Measurements from ENCODE around the gene PHTF1.

DNA sequence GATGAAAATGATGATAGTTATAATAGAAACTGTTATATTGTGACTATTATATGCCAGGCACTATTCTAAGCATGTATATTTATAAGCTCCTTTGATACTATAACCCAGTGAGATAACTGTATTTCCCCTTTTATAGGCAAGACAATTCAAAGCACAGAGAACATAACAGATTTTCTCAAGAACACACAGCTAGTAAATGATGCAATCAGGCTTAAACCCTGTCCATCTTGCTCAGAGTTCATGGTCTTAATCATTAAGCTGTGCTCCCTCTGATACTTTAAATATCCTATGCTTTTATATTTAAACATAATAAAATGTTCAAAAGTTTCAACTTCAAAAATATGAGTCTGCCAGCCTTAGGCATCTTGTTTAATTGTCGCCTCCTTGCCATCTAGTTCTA lies 88.6 kb downstream of the PHTF1 start:
- TF ChIP-seq, protein P1, sequence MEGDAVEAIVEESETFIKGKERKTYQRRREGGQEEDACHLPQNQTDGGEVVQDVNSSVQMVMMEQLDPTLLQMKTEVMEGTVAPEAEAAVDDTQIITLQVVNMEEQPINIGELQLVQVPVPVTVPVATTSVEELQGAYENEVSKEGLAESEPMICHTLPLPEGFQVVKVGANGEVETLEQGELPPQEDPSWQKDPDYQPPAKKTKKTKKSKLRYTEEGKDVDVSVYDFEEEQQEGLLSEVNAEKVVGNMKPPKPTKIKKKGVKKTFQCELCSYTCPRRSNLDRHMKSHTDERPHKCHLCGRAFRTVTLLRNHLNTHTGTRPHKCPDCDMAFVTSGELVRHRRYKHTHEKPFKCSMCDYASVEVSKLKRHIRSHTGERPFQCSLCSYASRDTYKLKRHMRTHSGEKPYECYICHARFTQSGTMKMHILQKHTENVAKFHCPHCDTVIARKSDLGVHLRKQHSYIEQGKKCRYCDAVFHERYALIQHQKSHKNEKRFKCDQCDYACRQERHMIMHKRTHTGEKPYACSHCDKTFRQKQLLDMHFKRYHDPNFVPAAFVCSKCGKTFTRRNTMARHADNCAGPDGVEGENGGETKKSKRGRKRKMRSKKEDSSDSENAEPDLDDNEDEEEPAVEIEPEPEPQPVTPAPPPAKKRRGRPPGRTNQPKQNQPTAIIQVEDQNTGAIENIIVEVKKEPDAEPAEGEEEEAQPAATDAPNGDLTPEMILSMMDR (conservative IDR thresholded peaks at IDR 0.05 in 1 of 2, IDR thresholded peaks at IDR 0.05 in 1 of 2; ENCODE audit: extremely low read depth in 1 of 2, insufficient read depth in 1 of 2, low read depth in 1 of 2, low read length in 2 of 2) = no peak
- no peak for TF ChIP-seq EZH2 (IDR thresholded peaks at IDR 0.05; ENCODE audit: borderline replicate concordance, low read length)

All from mammary epithelial cell (primary cell).